Stimulated activated CD8-positive, alpha-beta memory T cell treated with anti-CD3 and anti-CD28 coated beads, Interleukin-12 subunit alpha, Interleukin-12 subunit beta, amount 100 ng/mL, for 24 hours (primary cell): ENCODE measurements around the gene ISLR2.
"Not testable (repeated sequence)": the region's sequence is repeated elsewhere in the genome, so short reads cannot be mapped to it uniquely, and the experiment has no call there.

Experiments used
- DNase-seq: peaks from one replicate; pipeline ENCODE4 v3.0.0-alpha.2; 2020; ENCODE audit errors: extremely low read depth

ISLR2 gene

GRCh38 chr15:74130155-74130848, at the start of gene ISLR2:
Gene ISLR2, plus strand, starts transcription at chr15:74130586. Its CDS starts 2,169 bp downstream, at chr15:74132755.
- DNase-seq = no peak

- not testable (repeated sequence) for DNase-seq
Measured at GRCh38 chr15:74082450-74082849, 47.9 kb upstream of the ISLR2 start, which contains the start of gene GOLGA6A. Gene GOLGA6A, minus strand, starts transcription at chr15:74082550. Its CDS starts 41 bp downstream, at chr15:74082509.

DNA sequence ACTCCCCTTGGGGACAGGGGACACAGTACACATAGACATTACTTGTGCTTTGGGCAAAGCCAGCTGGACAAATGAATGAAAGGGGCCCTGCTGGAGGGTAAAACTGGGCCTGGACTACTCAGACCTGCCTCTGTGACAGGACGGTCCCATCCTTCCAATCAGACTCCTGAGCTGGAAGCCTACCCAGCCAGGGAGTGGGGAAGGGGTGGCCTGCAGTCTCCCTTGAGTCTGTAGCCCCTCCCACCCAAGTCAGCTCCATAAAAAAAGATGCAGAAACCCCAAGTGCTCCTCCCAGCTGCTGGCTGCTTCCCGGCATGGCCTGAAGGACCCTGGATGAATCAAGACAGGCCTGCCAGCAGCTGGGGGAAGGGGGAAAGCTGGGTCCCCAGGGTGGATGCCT, 35.8 kb upstream of the ISLR2 start:
- not testable (repeated sequence) for DNase-seq

DNA sequence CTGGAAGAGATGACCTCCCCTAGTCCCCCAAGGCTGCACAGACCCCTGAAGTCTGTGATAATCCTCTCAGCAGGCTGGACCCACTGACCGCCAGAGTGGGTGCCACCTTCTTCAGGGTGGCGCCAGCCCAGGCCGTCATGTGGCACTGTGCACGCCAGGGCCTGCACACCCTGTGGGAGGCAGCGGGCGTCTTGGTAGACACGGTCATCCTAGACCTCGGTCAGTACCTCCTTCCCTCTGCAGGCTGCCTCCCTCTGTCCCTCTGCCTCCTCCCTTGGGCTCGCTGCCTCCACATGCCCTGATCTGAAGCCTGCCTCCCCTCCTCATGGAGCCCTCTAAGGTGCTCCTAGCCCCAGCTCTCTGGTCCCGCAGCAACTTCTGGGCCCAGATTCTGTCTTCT, 34.8 kb upstream of the ISLR2 start:
- DNase-seq = not testable (repeated sequence)

- DNase-seq = not testable (repeated sequence)
Measured at GRCh38 chr15:74096753-74097474, 33.5 kb upstream of the ISLR2 start.

- peak; percentile 51 for DNase-seq
Measured at GRCh38 chr15:74099963-74100733, 30.2 kb upstream of the ISLR2 start.

GRCh38 chr15:74108111-74108510, 22.3 kb upstream of the ISLR2 start:
- no peak for DNase-seq

DNA sequence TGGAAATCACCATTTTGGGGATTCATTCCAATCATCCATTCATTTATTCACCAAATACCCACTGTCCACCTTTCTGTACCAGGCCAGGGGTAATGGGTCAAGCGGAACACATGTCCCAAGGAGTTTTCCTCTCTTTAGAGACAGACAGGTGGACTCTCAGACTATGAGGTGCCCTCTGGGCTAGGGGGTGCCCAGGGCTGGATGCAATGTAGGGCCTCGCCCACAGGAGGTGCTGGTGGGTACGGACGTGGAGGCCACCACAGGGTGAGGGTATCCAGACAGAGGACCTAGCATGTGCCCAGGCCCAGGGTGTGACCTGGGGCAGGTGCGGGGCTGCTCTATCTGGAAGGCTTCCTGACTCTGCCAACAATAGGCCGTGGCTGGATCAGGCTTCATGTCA, 21.8 kb upstream of the ISLR2 start:
- not testable (repeated sequence) for DNase-seq

GRCh38 chr15:74109713-74110112, 20.7 kb upstream of the ISLR2 start:
- DNase-seq = no peak

- DNase-seq = no peak
Measured at GRCh38 chr15:74120426-74120825, 10.0 kb upstream of the ISLR2 start.

DNA sequence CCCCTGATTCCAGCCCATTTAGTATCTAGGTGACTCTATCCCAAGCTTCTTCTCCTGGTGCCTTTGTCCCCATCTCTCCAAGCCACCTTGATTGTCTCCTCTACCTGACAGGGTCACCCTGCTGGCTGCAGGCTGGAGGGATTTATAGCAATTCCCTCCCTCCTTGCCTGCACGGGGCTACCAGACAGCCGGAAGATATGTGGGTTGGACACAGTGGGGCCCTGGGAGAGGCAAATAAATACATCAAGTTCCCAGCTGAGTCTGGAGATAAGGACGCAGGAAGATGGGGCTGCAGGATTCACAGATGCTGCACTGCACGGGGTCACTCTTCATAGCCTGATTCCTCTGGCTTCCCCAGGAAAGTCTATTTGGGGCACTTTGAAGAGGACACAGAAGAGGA, 9.3 kb upstream of the ISLR2 start:
- no peak for DNase-seq

DNA sequence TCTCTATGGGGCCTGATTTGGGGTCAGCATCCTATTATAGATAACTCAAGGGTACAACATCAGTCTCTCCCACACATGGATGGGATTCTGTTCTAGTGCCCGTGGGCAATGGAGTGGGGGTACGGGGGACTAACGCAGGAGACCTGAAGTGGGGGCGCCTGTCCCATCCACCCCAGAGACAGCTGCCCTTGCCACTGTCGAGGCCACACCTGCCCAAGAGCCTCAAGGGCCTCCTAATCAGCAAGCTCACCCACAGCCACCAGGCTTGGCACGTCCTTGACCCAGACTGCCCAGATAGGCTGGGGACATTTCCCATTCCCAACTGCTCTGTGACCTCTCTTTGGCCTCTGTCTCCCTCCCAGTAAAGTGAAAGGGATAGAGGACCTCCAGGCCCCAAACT, 8.5 kb upstream of the ISLR2 start:
- no peak for DNase-seq

DNA sequence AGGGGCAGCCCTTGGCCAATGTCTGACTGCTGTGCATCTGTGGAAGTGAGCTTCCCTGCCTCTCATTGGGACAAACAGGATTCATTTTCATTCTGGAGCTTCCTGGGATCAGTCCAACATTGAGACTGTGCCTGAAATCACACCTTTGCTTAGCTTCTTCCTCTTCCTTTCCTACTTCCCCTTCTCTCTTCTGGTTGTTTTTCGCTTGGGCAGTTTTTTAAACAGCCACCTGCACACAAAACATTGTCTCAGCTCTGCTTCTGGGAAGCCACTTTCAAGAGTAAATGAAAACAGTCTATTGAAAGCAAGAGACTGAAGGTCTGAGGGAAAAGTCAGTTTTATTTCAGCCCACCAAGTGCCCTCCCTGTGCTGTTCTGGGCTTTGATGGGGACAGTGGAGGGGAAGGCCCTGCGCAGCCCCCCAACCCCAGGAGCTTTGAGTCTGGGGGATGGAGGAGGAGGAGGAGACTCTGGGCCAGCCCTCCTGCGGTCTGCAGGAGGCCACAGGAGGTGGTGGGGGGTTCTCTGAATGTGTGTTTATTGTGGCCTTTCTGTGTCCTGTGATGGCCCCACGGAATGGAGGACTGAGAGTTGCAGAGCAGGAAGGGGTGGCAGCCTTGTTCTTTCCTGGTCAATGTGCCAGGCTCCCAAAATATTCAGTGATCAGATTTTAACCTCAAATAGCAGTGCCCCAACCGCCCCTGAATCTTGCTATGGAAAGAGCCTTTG, 7.8 kb upstream of the ISLR2 start:
- no peak for DNase-seq

- DNase-seq = no peak
Measured at GRCh38 chr15:74123131-74123429, 7.3 kb upstream of the ISLR2 start.

DNA sequence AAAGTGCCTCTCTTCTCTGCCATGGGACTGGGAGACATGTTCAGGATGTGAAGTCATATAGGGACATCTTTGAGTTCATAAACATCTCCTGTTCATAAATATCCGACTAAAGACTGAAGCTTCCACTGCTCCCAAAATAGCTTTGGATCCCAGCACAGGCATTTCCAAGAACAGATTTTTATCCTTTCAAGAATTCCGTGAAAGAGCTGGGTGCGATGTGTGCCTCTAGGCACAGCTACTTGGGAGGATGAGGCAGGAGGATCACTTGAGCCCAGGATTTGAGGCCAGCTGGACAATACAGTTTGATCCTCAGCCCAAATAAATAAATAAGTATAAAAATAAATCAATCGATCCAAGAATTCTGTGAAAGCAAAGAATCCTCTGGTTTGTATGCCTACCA, 6.7 kb upstream of the ISLR2 start:
- no peak for DNase-seq

DNA sequence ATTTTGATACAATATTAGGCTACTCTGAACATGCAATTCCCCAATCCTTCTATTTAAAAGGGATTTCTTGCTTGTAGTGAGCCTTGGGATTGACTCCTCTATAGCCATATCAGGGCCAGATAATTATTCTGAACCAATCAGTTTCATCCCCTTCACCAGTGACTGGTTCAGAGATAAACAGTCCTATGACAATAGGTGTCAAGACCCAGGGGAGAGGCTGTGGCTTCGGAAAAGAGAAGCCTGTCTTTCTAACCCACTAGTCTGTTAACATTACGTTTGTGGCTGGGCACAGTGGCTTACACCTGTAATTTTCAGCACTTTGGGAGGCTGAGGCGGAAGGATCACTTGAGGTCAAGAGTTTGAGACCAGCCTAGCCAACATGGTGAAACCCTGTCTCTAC, 6.2 kb upstream of the ISLR2 start:
- DNase-seq = no peak

GRCh38 chr15:74124759-74125158, 5.6 kb upstream of the ISLR2 start:
- DNase-seq = no peak

DNA sequence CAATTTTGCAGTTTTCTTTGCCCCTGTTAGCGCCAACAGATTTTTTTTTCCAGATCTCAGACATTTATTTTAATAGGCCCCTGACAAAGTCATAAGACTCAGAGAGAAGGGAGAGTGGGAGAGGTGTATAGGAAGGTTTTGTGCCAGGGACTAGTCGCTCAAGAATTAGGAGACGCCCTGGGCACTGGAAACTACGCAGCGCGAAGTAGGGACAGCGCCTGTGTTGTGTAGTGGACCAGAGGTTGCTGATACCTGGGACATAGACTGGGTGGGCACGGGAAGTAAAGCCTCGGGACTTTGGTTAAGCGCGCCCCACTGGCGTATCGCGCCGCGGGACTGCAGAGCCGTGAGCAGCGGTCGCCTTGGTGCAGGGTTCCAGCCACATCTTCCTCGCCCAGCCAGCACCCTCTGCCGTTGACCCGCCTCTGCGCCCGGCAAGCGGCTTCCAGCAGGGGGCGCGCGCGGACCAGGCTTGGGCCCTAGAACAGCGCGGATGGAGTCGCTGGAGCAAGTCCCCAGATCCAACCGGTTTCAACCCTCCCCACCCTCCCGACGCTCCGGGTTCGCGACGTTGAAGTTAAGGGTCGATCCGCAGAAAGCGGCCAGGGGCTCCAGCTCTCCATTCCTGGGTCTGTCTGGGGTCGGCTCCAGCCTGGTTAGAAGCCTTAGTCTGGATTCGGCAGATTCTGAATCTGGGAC, 3.0 kb upstream of the ISLR2 start:
- DNase-seq = peak; percentile 66

- no peak for DNase-seq
Measured at GRCh38 chr15:74127954-74128784, 2.2 kb upstream of the ISLR2 start.

DNA sequence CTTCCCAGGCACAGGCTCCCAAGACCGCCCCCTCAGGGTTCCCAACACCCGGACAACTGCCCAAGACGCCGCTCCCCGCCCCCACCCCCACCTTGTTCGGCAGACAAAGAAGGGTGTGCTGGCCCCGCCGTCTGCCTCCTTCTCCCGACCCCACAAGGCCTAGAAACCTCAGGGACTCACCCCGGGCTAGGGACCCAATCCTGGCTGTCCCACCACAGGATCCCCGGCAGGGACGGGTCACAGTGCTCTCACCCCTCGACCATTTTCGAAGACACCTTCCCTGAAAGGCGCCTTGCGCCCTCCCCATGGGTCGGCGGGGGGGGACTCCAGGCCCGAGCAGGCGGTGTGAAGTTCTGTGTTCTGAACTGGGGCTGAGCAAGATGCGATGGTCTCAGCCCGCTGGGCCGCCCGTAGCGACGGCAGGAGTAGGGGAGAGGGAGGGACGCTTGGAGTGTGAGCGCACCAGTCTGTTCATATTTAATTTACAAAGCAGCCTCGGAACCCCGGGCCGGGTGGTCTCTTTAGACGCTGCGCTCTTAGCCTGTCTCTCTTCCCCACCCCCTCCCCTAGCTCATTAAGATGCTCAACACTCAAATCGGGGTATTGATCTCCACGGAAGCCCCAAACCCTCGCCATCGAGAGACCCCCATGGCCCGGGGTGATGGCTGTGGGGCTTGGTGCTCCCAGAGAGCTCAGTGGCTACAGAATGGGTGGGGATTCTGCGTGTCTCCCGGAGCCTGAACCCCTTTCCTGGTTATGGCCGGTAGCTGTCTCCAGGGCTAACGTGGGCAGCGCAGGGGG, 1.4 kb upstream of the ISLR2 start:
- no peak for DNase-seq
